Ovary (tissue), 3 donors: ENCODE measurements around the gene MROH2B.

Source experiments
- CTCF ChIP-seq, 3 donors: fragments of 450-650 bp in 2 of 3; fragments of 200-600 bp in 1 of 3; IDR thresholded peaks; one replicate each; pipeline versions ENCODE4 v1.5.1 to v1.8.0; 2016 to 2022; ENCODE audit warnings: antibody characterized with exemption in 3 of 3, mild to moderate bottlenecking in 1 of 3
- POLR2A ChIP-seq: fragments of 450-650 bp; IDR thresholded peaks from one replicate; pipeline ENCODE4 v1.6.1; 2017; ENCODE audit warnings: antibody characterized with exemption, mild to moderate bottlenecking, moderate library complexity
- donor health status: DM: no; HTN: no; CAD: no.

- TF ChIP-seq CTCF (IDR thresholded peaks at IDR 0.05) (no peak), POLR2A (no peak)
These were observed 13.2 kb downstream of the MROH2B start for GRCh38 chr5:41057940-41058339.
